GM23248 (cell line): ENCODE measurements around the gene NTRK2.

Experiments used
- EZH2 ChIP-seq: fragments of 200-600 bp; sonication (generic); IDR thresholded peaks from 2 replicates; pipeline ENCODE4 v1.6.1; 2018; ENCODE audit warnings: antibody characterized with exemption, mild to moderate bottlenecking; ENCODE audit not compliant: insufficient read depth, poor library complexity, severe bottlenecking
- EZH2phosphoT487 ChIP-seq: fragments of 200-600 bp; sonication (generic); IDR thresholded peaks from 2 replicates; pipeline ENCODE4 v1.6.1; 2018; ENCODE audit warnings: antibody characterized with exemption, moderate library complexity, mild to moderate bottlenecking, low read depth; ENCODE audit not compliant: insufficient read depth

DNA sequence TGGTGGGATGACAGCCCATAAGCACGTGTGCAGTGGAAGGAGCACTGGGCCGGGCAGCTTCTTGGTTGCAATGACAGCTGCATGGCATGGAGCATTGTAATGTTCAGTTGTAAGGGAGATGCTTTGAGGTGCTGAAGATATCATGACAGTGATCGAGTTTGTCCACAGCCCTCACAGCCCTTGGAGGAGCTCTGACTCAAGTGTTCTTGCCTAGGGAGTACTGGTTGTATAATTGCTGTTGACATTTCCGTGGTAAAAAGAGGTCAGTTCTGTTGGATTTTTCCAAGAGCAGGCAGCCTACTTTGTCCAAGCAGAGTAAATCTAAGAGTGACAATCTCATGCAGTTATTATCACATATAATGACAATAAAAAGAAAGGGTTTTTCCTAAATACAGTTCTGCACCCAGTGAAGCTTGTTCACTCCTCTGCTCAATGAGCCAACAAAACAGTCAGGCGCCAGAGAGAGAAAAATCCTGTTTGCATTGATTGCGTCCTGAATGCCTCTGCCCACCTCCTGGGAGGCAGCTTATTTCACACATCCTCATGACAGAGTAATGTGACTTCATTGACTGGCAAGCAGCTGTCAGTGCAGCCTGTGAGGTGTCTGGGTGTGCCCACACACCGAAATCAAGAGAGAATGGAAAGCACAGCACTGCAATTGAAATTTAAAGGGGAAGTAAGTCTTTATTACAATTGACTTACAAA is 248.0 kb downstream of the NTRK2 start:
- TF ChIP-seq EZH2, result no peak
- TF ChIP-seq EZH2phosphoT487, result no peak
